Measurements from ENCODE around the gene RASGRF1. TPM values are rescaled to one million over a fixed set of nuclear protein-coding genes. Genes with fewer than 3 reads are reported as not detected.

Gene RASGRF1
- total RNA-seq, 1 donor from 2014 or later: not detected

DNA sequence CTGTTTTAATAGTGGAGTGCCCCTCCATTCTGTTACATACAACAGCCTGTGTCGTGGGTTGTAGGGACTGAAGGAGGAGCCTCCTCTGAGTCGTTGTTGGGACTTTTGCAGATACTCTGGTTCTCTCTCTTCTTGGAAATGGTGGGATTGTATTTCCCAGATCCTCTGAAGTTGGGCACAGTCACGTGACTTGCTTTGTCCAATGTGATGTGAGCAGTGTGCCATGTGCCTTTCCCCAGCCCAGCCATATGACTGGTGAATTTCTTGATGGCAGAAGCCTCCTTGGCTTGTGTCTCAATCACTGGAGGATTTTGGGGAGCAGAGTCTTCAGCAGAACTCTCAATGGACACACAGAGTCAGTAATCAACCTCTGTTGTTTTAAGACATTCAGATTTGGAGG lies 36.2 kb downstream of the RASGRF1 start:
- Histone ChIP-seq H3K4me1 (no peaks in the 10 kb centered on the region), H3K36me3 (no peaks in the 10 kb centered on the region), H3K27ac (no peak overlapping the region), H3K4me3 (no peak overlapping the region), H3K27me3 (no peaks in the 10 kb centered on the region), H3K9me3 (no peaks in the 10 kb centered on the region)
- DNase-seq (ENCODE audit: extremely low spot score in 2 of 2): no peak
- intact Hi-C loops (cut with DNase I): no loop called here
- TF ChIP-seq POLR2AphosphoS5 (IDR thresholded peaks at IDR 0.05; ENCODE audit: insufficient read depth in 1 of 2, low read depth in 1 of 2): no peak
- no peak for TF ChIP-seq POLR2A (IDR thresholded peaks at IDR 0.05)
- TF ChIP-seq CTCF (IDR thresholded peaks at IDR 0.05): no peak

GRCh38 chr15:79053894-79054293 lies 36.7 kb downstream of the RASGRF1 start:
- Histone ChIP-seq H3K27ac (no peak overlapping the region), H3K4me3 (no peak overlapping the region), H3K27me3 (no peaks in the 10 kb centered on the region), H3K36me3 (no peaks in the 10 kb centered on the region), H3K9me3 (no peaks in the 10 kb centered on the region), H3K4me1 (no peaks in the 10 kb centered on the region)
- intact Hi-C loops (cut with DNase I): no loop called here
- no peak for DNase-seq (ENCODE audit: extremely low spot score in 2 of 2)
- TF ChIP-seq POLR2A (IDR thresholded peaks at IDR 0.05) (no peak), CTCF (IDR thresholded peaks at IDR 0.05) (no peak), POLR2AphosphoS5 (IDR thresholded peaks at IDR 0.05; ENCODE audit: insufficient read depth in 1 of 2, low read depth in 1 of 2) (no peak)

DNA sequence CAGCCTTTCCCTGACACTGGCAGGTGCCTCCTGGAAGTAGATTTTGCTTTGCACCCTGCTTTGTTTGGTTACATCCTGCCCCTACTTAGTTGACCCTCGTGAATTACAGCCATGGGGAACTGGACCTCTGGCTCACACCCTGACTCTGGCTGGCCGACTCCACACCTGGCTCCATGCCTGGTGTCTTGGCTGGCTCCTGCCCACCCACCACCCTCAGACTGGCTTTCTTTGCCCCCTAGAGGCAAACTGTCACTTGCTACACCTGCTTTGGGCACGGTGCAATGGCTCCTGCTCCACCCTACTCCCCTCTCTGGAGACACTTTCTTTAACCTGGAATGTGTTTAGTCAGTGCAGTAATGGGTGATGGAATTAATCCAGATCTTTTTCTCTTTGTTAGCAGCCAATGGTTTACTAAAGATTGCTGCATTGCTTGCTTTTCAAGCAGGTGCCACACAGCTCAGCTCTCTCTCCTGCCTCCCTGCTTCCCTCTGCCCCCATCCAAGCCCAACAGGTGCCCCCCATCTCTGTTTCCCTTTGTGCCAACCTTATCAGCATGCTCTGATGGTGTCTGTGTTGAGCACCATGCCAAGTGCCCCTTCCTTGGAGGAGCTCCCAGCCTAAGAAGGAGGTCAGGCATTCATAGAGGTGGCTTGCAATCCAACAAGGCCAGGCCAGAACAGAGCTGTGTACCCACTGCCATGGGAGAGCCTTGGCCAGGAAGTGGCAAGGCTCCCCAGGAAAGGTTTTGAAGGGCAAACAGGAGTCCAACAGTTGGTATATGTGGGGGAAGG lies 38.4 kb downstream of the RASGRF1 start:
- Histone ChIP-seq H3K9me3 (no peaks in the 10 kb centered on the region), H3K27ac (no peak overlapping the region), H3K27me3 (no peaks in the 10 kb centered on the region), H3K36me3 (no peaks in the 10 kb centered on the region), H3K4me3 (no peak overlapping the region), H3K4me1 (no peaks in the 10 kb centered on the region)
- DNase-seq (ENCODE audit: extremely low spot score in 2 of 2): no peak
- intact Hi-C loops (cut with DNase I): no loop called here
- TF ChIP-seq POLR2AphosphoS5 (IDR thresholded peaks at IDR 0.05; ENCODE audit: insufficient read depth in 1 of 2, low read depth in 1 of 2): no peak
- TF ChIP-seq CTCF (IDR thresholded peaks at IDR 0.05): no peak
- TF ChIP-seq POLR2A (IDR thresholded peaks at IDR 0.05): no peak

- Histone ChIP-seq H3K4me3 (no peak overlapping the region), H3K36me3 (no peaks in the 10 kb centered on the region), H3K27me3 (no peaks in the 10 kb centered on the region), H3K27ac (no peak overlapping the region), H3K4me1 (no peaks in the 10 kb centered on the region), H3K9me3 (no peaks in the 10 kb centered on the region)
- intact Hi-C loops (cut with DNase I): no loop called here
- no peak for DNase-seq (ENCODE audit: extremely low spot score in 2 of 2)
- TF ChIP-seq POLR2A (IDR thresholded peaks at IDR 0.05): no peak
Observed at GRCh38 chr15:79051029-79051428, 39.6 kb downstream of the RASGRF1 start.

DNA sequence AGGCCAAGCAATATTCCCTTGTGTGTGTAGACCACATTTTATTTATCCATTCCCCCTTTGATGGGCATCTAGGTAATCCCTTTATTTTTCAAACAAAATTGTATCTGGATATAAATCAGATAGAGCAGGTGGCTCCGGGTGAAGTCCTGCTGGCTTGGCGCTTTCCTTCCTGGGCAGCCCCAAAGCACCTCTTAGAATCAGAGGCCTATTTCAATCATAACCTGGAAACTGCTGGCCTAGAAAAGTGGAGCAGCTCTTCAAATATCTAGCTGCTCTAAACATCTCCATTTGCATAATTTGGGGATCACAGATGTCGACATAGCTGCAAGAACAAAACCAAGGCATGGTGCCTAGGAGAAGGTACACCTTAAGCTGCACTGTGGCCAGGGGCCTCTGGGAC lies 40.2 kb downstream of the RASGRF1 start:
- Histone ChIP-seq H3K4me3 (no peak overlapping the region), H3K27ac (no peak overlapping the region), H3K27me3 (no peaks in the 10 kb centered on the region), H3K4me1 (no peaks in the 10 kb centered on the region), H3K9me3 (no peaks in the 10 kb centered on the region), H3K36me3 (no peaks in the 10 kb centered on the region)
- intact Hi-C loops (cut with DNase I): no loop called here
- TF ChIP-seq CTCF (IDR thresholded peaks at IDR 0.05) (no peak), POLR2AphosphoS5 (IDR thresholded peaks at IDR 0.05; ENCODE audit: insufficient read depth in 1 of 2, low read depth in 1 of 2) (no peak), POLR2A (IDR thresholded peaks at IDR 0.05) (no peak)
- DNase-seq (ENCODE audit: extremely low spot score in 2 of 2): no peak
